NCI-H345 (cell line): Measurements from ENCODE around the gene ARMCX1.
"Not testable (repeated sequence)": the region's sequence is repeated elsewhere in the genome, so short reads cannot be mapped to it uniquely, and the experiment has no call there.

Experiments used
- DNase-seq: peaks from one replicate; lab custom pipeline; 2025; lab: John Stamatoyannopoulos, UW

Gene ARMCX1

GRCh38 chrX:101550362-101550750 lies at the start of gene ARMCX1:
ARMCX1 (plus strand) TSS chrX:101550547; CDS start chrX:101552931, 2,384 bp downstream.
- no peak for DNase-seq

DNA sequence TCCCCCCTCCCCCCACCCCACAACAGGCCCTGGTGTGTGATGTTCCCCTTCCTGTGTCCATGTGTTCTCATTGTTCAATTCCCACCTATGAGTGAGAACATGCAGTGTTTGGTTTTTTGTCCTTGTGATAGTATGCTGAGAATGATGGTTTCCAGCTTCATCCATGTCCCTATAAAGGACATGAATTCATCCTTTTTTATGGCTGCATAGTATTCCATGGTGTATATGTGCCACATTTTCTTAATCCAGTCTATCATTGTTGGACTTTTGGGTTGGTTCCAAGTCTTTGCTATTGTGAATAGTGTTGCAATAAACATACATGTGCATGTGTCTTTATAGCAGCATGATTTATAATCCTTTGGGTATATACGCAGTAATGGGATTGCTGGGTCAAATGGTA lies 47.4 kb upstream of the ARMCX1 start:
- DNase-seq, result not testable (repeated sequence)

GRCh38 chrX:101507372-101507771 lies 43.0 kb upstream of the ARMCX1 start:
- DNase-seq, result no peak

DNA sequence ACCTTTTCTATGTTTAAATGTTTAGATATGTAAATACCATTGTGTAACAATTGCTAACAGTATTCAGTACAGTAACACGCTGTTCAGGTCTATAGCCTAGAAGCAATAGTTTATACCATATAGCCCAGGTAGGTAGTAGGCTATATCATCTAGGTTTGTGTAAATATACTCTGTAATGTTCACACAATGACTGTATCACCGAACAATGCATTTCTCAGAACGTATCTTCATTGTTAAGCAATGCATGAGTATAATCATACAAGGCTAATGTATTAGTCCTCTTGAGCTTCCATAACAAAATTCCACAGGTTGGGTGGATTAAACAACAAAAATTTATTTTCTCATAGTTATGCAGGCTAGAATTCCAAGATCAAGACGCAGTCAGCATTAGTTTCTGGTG lies 42.4 kb upstream of the ARMCX1 start:
- no peak for DNase-seq

DNA sequence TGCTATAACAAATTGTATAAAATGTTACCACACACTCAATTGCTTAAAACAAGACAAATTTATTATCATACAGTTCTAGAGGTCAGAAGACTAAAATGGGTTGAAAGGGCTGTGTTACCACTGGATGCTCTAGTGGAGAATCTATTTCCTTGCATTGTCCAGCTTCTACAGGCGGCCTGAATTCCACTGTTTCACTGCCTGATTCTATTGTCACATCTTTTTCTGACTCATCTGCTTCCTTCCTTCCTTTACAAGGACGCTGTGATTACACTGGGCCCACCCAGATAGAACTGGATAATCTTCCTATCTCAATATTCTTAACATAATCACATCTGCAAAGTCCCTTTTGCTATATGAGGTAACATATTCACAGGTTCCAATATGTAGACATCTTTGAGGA lies 19.4 kb upstream of the ARMCX1 start:
- no peak for DNase-seq

- DNase-seq, result no peak
Observed at GRCh38 chrX:101539116-101539515, 11.2 kb upstream of the ARMCX1 start.

- no peak for DNase-seq
Observed at GRCh38 chrX:101550751-101551379, 518 bp downstream of the ARMCX1 start.

- no peak for DNase-seq
Observed at GRCh38 chrX:101551380-101551767, 1.0 kb downstream of the ARMCX1 start.

DNA sequence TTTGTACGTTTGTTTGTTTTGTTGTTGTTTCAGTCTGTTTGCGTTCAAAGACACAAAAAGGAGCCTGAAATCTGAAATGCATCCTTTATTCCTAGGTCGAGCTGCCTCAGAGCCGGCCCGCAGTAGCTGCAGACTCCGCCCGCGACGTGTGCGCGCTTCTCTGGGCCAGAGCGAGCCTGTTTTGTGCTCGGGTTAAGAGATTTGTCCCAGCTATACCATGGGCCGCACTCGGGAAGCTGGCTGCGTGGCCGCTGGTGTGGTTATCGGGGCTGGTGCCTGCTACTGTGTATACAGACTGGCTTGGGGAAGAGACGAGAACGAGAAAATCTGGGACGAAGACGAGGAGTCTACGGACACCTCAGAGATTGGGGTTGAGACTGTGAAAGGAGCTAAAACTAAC lies 2.4 kb downstream of the ARMCX1 start:
- DNase-seq, result no peak

GRCh38 chrX:101564651-101565050 lies 14.3 kb downstream of the ARMCX1 start:
- no peak for DNase-seq

- peak; percentile 37 for DNase-seq
Observed at GRCh38 chrX:101595739-101596419, 45.5 kb downstream of the ARMCX1 start.

DNA sequence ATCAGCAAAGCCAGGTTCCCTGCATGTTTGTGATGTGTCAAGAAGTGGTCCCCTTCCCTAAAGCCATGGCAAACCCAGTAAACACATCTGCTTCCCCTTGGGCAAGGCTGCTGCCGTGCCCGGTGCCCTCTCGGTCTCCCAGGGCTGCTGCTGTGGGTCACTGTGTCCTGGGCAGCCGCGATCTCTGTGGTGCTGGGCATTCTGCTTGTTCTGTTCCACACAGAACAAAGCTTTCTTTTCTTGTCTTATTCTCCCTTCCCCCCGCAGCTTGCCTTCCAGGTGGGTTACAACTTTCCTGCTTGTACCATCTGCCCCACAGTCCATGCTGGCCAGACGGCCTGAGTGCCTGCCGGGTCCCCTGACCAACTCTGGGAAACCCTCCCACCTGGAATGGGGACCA lies 49.2 kb downstream of the ARMCX1 start:
- not testable (repeated sequence) for DNase-seq

DNA sequence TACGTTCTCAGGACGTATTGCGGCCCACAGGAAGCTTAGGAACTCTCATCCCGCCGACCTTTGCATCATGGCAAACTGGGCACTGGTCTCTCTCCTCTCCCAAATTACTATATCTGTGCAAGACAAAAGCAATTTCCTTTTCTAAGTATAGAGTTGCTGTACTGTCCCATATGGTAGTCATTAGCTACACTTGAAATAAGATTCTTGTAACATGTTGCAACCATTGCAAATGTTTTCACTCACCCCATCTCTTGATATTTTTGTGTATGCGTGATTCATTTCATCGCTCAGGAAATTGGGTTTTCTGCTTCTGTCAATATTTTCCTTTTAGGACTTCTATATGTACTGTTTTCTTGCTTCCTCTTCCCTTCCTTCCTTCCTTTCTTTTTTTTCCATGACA lies 51.7 kb downstream of the ARMCX1 start:
- DNase-seq, result no peak
